Heart left ventricle (tissue), 16 donors: ENCODE results near the gene TSC22D1. TPM values are rescaled to one million over a fixed set of nuclear protein-coding genes. Genes with fewer than 3 reads are reported as not detected.

Experiments
- ATAC-seq, 4 donors: fragments of 200-7000 bp; cut with Tn5 transposase; one replicate each; pipeline ENCODE4 v1.9.1; 2020 to 2022; ENCODE audit warnings: moderate library complexity in 4 of 4, mild to moderate bottlenecking in 3 of 4, moderate number of reproducible peaks in 1 of 4
- DNase-seq, 5 donors: peaks; one replicate each; pipeline ENCODE4 v3.0.0-alpha.2; 2020
- H3K27ac ChIP-seq, 12 donors: fragments of 200-600 bp; sonication (generic) in 4 of 12; one replicate each; pipeline versions ENCODE4 v1.5.0 to v1.8.0; 2016 to 2022; ENCODE audit warnings: mild to moderate bottlenecking in 2 of 12
- H3K27me3 ChIP-seq, 9 donors: fragments of 200-600 bp; sonication (generic) in 2 of 9; one replicate each; pipeline versions ENCODE4 v1.5.1 to v1.8.0; 2016 to 2022; ENCODE audit warnings: mild to moderate bottlenecking in 3 of 9
- H3K36me3 ChIP-seq, 9 donors: fragments of 200-600 bp; sonication (generic) in 2 of 9; one replicate each; pipeline versions ENCODE4 v1.5.0 to v1.8.0; 2018 to 2022; ENCODE audit warnings: mild to moderate bottlenecking in 2 of 9
- H3K4me1 ChIP-seq, 12 donors: fragments of 200-600 bp; sonication (generic) in 4 of 12; one replicate each; pipeline versions ENCODE4 v1.5.0 to v1.8.0; 2016 to 2022; ENCODE audit warnings: mild to moderate bottlenecking in 3 of 12
- H3K4me3 ChIP-seq, 12 donors: fragments of 200-600 bp; sonication (generic) in 4 of 12; one replicate each; pipeline versions ENCODE4 v1.5.0 to v1.8.0; 2017 to 2022; ENCODE audit warnings: mild to moderate bottlenecking in 9 of 12, moderate library complexity in 4 of 12
- H3K9me3 ChIP-seq, 12 donors: fragments of 200-600 bp; sonication (generic) in 4 of 12; one replicate each; pipeline versions ENCODE4 v1.5.0 to v1.8.0; 2016 to 2022; ENCODE audit warnings: mild to moderate bottlenecking in 1 of 12
- POLR2A ChIP-seq, 2 donors: fragments of 450-650 bp; IDR thresholded peaks; one replicate each; pipeline ENCODE4 v1.6.1; 2017; ENCODE audit warnings: antibody characterized with exemption in 2 of 2, mild to moderate bottlenecking in 2 of 2, moderate library complexity in 2 of 2
- WGBS, 4 donors: extraction: QIAGEN DNeasy Blood & Tissue Kit in 2 of 4; methylation state at CpG; one replicate each; pipeline versions ENCODE4 v1.1.5 to v1.1.7; 2013 to 2018; 5-methylcytosine and 5-hydroxymethylcytosine counted together
- intact Hi-C, 10 donors: fragments of 100-400 bp; cut with DNase I; formaldehyde crosslinking; loops; one replicate each; pipeline versions ENCODE4 v1.11.1 to v1.14.2; 2022
- polyA plus RNA-seq, 2 donors: library from polyadenylated mRNA; stranded (reverse); fragments of 200-250 nt; gene quantifications; one replicate each; pipeline ENCODE4 v1.2.3, GENCODE V29; 2013
- total RNA-seq, 9 donors: library from RNA; depleted of rRNA in 2 of 9; stranded (reverse); fragments of >200 nt in 2 of 9; fragmentation: NEBNext Ultra II Directional in 3 of 9; extraction: Animal tissue kit (Norgen Biotek cat#: 25700) in 3 of 9; gene quantifications; one replicate each; pipeline versions ENCODE4 v1.1.0 to v1.2.4, GENCODE V29; 2016 to 2023
- TF ChIP-seq, protein P1 (sequence below), 12 donors: fragments of 200-600 bp; sonication (generic) in 4 of 12; IDR thresholded peaks; one replicate each; pipeline versions ENCODE4 v1.5.0 to v1.8.0; 2018 to 2022; ENCODE audit warnings: antibody characterized with exemption in 12 of 12, mild to moderate bottlenecking in 5 of 12
- donor health status: ischemic (EF 13 %, LVEDD 7.1; RV severe dilation, severe dysfunction).
- donor health status: healthy with polysubstance abuse.
- donor health status: DM: no; HTN: yes; CAD: no.
- donor health status: DM: no; HTN: no; CAD: no.
- donor health status: ischemic (EF 25% LVEDD 6.9; RV normal size, moderate dysfunction).
- donor health status: ischemic (EF 25% LVEDD 5.7; RV mildly dilated, moderate dysfunction).
- donor health status: healthy.
- donor health status: DM: yes; HTN: yes; CAD: no.
- donor health status: ischemic (EF 35%, LVEDD 5.7; RV mildly dilated, moderate dysfunction).
- donor health status: nonischemic (EF 11% LVEDD 7.7; RV severe dilation, severe dysfunction).
- donor health status: DM: yes; HTN: yes; CAD: no.
- donor health status: PGD.
- donor health status: ischemic (EF 29% LVEDD 5.4; RV normal size, mild dysfunction).
- donor health status: nonischemic (EF 23%, LVEDD 6.1; RV moderate dilation, normal function).

Gene TSC22D1
- total and polyA plus RNA-seq, 11 donors: 61.0 to 166 (median 125) TPM

DNA sequence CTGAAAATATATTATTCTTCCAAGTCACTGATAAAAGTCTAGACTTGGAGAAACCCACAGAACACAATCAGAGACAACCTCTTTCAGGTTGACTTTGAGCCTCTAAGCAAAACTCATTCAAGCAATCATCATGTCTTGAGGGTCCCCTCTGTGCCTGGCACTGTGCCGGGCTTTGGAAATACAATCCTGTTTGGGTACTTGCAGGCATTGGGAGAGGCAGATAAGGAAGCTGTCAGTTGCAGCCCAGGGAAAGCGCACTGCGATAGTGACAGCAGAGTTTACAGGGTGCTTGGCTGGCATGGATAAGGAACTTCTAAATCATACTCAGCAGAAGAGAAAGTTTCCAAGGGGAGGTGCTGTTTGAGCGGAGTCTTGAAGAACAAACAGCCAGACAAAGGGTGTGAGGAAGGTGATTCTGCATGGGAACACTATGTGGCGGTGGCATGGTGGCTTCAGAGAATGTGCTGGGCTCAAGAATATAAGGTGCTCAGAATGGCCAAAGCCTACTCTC lies 193.4 kb downstream of the TSC22D1 start:
- H3K36me3 ChIP-seq: peaks cover 0 to 10% (median 0%) of the 10 kb centered on the region in 9 donors
- H3K4me1 ChIP-seq: peaks cover 0 to 34% (median 7%) of the 10 kb centered on the region in 12 donors
- no peak for TF ChIP-seq POLR2A (IDR thresholded peaks at IDR 0.05)
- TF ChIP-seq, protein P1, sequence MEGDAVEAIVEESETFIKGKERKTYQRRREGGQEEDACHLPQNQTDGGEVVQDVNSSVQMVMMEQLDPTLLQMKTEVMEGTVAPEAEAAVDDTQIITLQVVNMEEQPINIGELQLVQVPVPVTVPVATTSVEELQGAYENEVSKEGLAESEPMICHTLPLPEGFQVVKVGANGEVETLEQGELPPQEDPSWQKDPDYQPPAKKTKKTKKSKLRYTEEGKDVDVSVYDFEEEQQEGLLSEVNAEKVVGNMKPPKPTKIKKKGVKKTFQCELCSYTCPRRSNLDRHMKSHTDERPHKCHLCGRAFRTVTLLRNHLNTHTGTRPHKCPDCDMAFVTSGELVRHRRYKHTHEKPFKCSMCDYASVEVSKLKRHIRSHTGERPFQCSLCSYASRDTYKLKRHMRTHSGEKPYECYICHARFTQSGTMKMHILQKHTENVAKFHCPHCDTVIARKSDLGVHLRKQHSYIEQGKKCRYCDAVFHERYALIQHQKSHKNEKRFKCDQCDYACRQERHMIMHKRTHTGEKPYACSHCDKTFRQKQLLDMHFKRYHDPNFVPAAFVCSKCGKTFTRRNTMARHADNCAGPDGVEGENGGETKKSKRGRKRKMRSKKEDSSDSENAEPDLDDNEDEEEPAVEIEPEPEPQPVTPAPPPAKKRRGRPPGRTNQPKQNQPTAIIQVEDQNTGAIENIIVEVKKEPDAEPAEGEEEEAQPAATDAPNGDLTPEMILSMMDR (IDR thresholded peaks at IDR 0.05): no peak
- 55 to 72% (median 66%) methylated on average over 5 of the region's 5 CpGs for WGBS, 4 donors
- intact Hi-C loops: no loop called here
- peak overlapping the region in 5 of 12 donors; percentile 5 to 62 (median 50) for H3K27ac ChIP-seq
- no peaks in the 10 kb centered on the region for H3K9me3 ChIP-seq
- DNase-seq (peak in 3 of 5 donors; percentile 44 to 63 (median 54)), ATAC-seq (peak; percentile 19 to 78 (median 48))
- no peaks in the 10 kb centered on the region for H3K27me3 ChIP-seq
- H3K4me3 ChIP-seq: no peak overlapping the region

Other genes with a start within 250 kb of the TSC22D1 start
- gene SERP2, start 202.5 kb downstream of the TSC22D1 start, total RNA-seq: 10 to 100 TPM in 8 of 9 donors, 1 to 10 TPM in 1; 9.6 to 16.5 (median 12.8) TPM
- 10 to 100 TPM; 14.7 to 16.6 TPM for gene SERP2, start 202.5 kb downstream of the TSC22D1 start, polyA plus RNA-seq